ENCODE results near the gene PLB1.

PLB1 gene

GRCh38 chr2:28645553-28645952 is 149.7 kb downstream of the PLB1 start:
- no peak for FAIRE-seq
- no peak for DNase-seq (ENCODE audit: insufficient read length, low spot score)
- TF ChIP-seq, protein P1, sequence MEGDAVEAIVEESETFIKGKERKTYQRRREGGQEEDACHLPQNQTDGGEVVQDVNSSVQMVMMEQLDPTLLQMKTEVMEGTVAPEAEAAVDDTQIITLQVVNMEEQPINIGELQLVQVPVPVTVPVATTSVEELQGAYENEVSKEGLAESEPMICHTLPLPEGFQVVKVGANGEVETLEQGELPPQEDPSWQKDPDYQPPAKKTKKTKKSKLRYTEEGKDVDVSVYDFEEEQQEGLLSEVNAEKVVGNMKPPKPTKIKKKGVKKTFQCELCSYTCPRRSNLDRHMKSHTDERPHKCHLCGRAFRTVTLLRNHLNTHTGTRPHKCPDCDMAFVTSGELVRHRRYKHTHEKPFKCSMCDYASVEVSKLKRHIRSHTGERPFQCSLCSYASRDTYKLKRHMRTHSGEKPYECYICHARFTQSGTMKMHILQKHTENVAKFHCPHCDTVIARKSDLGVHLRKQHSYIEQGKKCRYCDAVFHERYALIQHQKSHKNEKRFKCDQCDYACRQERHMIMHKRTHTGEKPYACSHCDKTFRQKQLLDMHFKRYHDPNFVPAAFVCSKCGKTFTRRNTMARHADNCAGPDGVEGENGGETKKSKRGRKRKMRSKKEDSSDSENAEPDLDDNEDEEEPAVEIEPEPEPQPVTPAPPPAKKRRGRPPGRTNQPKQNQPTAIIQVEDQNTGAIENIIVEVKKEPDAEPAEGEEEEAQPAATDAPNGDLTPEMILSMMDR (IDR thresholded peaks at IDR 0.05; ENCODE audit: insufficient read depth, missing control alignments) = no peak

DNA sequence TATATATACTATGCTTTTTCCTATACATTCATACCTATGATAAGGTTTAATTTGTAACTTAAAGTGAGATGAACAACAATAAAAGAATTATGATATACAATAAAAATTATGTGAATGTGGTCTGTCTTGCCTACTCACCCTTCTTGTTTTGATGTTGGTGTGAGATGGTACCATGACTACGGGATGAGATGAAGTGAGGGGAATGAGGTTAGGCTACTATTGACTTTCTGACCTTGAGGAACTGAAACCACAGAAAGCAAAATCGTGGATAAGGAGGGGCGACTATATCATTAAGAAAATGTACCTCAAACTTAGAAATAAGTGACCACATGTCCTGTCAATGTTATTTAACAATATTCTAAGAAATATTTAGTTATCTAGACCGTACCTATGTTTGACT is 151.8 kb downstream of the PLB1 start:
- no peak for DNase-seq (ENCODE audit: insufficient read length, low spot score)

DNA sequence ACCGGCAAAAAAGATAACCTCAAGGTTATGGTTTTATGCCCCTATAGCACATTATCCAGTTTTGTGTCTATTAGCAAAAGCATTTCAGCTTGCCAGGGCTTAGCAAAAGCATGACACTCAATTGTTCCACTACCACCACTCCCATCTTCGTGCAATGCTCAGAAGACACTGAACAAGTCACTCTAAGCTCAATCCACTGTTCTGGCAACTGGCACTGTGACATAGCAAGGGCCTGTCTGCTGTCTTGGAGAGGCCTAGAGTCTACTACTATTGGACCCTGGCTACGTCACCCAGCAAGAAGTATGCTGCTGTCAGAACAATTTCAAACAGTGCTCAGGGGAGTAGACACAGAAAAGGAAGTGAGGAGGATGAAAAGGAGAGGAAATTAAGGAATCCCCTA is 152.3 kb downstream of the PLB1 start:
- DNase-seq (ENCODE audit: insufficient read length, low spot score) (no peak), FAIRE-seq (no peak)
- TF ChIP-seq, protein P1 (IDR thresholded peaks at IDR 0.05; ENCODE audit: insufficient read depth, missing control alignments) = no peak

More for the DNA sequence above, 151.8 kb downstream of the PLB1 start:
- no peak for FAIRE-seq
- TF ChIP-seq, protein P1 (IDR thresholded peaks at IDR 0.05; ENCODE audit: insufficient read depth, missing control alignments) = no peak

DNA sequence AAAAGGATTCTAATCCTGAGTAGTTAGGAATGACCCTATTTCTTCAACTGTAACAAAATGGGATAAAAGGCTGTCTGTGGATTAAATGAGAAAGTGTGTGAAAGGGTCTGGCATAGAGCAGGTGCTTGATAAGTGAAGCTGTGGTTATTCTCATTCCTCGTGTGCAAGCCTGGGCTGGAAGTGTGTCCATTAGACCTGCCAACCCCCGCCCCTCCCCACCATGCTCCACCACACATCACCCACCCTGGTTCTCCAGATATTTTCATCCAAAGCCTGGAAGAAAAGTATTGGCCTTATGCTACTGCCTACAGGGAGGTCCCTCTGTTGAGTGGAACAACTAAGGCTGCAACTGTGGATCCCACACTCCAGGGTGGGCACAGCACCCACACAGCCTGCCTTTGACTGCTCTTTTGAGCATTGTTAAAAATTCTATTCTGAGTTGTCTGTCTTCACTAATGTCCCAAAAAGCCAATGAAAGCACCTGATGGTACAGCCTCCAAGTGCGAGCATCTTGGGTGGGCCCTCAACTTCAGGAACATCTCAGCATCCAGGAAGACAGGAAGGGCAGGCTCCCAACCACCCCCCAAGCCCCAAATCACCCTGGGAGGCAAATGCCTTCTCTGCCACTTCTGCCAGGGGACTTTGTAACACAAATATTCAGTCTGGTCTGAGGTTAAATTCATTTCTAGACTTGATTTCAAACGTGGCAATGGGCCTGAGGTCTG is 153.0 kb downstream of the PLB1 start:
- FAIRE-seq (no peak), DNase-seq (ENCODE audit: insufficient read length, low spot score) (no peak)
- TF ChIP-seq, protein P1 (IDR thresholded peaks at IDR 0.05; ENCODE audit: insufficient read depth, missing control alignments) = no peak

DNA sequence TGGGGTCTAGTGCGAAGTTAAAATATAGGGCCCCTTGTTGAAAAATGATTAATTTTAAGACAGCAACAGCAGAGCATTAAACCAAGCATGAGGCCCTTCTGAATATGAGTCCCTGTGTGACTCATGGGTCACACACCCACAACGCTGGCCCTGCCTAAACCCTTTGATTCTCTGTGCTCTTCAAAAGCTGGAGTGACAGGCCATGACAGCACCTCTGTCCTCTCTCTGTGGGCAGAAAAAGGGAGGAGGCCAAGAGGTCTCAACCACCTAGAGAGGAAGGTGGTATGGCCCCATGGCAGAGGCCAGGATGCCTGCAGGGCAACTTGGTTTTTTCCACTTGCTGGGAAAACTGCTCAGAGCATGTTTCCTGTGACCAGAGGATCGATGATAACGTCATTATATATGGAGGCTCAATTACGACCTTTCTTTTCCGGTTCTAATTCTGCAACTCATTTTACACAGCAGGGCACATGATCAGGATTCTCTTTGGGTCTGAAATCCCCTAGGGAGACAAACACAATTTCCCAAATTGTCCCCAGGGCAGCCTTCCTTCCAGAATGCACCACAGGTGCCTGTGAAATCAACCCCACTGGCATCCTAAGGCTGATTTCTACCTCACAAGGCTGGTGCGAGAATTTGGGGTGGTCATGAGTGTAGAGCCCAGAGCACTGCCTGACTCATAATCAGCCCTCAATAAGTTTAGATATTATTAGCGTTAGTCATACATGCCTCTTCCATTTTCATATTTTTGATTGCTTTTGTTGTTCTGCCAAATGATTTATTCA is 153.8 kb downstream of the PLB1 start:
- TF ChIP-seq, protein P1 (IDR thresholded peaks at IDR 0.05; ENCODE audit: insufficient read depth, missing control alignments) = no peak
- DNase-seq (ENCODE audit: insufficient read length, low spot score) (no peak), FAIRE-seq (no peak)

DNA sequence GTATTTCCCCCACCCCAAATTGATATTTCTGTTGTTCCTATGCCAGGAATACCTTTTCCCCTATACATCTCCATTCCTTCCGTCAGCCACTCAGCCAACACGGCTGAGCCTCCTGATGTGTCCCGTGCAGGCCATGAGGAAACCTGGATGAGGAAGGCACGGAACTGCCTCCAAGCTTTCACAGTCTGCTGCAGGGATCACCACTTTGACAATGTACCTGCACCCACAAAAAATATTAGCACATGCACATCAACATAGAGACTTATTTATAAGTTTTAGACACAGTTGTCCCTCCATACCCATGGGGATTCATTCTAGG is 154.4 kb downstream of the PLB1 start:
- DNase-seq (ENCODE audit: insufficient read length, low spot score) (no peak), FAIRE-seq (no peak)
- TF ChIP-seq, protein P1 (IDR thresholded peaks at IDR 0.05; ENCODE audit: insufficient read depth, missing control alignments) = no peak

GRCh38 chr2:28652217-28652616 is 156.4 kb downstream of the PLB1 start:
- FAIRE-seq = no peak
- TF ChIP-seq, protein P1 (IDR thresholded peaks at IDR 0.05; ENCODE audit: insufficient read depth, missing control alignments) = no peak
- DNase-seq (ENCODE audit: insufficient read length, low spot score) = no peak

Measured in D721Med (cell line).